SK-MEL-5 (cell line): Measurements from ENCODE around the gene DDC. TPM values are rescaled to one million over a fixed set of nuclear protein-coding genes. Genes with fewer than 3 reads are reported as not detected.

Source experiments
- DNase-seq: peaks from one replicate; pipeline ENCODE4 v3.0.0-alpha.2; 2016; ENCODE audit warnings: low read depth, low spot score
- in situ Hi-C: cut with HindIII; loops from 2 replicates; pipeline ENCODE4 v1.10.0; 2016; ENCODE audit warnings: low sequenced_read_pairs, high pct_unique_total_duplicates, low pct_unique_long_range_greater_than_20kb
- total RNA-seq: library from RNA; depleted of rRNA; stranded (reverse); fragments of >200 nt; shearing (Covaris generic); gene quantifications from 2 replicates; pipeline ENCODE4 v1.2.3, GENCODE V29; 2014

Gene DDC
- total RNA-seq, 1 experiment from 2014 or later: not detected

DNA sequence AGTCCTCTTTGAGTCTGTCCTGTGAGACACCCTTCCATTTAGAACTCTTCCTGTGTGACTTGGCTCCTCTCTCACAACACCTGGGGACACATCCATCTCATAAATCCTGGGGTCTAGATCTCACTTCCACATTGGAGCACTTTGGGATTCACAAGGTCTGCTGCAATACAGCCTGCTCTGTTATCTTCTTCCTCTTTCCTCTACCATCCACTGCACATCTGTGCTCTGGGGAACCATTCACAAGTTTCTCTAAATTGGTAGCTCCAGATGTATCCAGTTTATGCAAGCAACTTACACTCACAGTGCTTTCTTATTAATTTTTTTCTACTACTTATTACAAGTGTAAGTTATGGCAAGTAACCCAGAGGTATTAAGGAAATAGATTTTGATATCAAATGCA, 109.5 kb downstream of the DDC start:
- in situ Hi-C loops: no loop called here

DNA sequence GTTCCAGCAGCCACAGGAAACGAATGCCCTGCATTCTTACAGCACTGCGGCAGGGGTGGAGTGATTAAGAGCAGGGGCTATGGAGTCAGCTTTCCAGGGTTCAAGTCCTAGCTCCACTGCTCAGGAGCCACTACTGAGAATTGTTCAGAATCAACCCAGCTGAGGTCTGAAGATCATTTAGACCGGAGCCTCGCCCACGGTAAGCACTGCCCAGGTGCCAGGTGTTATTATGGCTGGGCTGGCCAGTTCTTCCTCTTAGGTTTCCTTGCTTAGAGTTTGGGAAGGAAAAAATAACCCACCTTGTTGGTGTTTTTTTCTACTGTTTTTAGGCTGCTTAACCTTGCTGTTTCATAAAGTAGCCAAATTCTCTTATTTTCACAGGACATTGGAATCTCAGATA, 110.2 kb downstream of the DDC start:
- in situ Hi-C loops: no loop called here
- no peak for DNase-seq

More for the DNA sequence above, 109.5 kb downstream of the DDC start:
- no peak for DNase-seq

DNA sequence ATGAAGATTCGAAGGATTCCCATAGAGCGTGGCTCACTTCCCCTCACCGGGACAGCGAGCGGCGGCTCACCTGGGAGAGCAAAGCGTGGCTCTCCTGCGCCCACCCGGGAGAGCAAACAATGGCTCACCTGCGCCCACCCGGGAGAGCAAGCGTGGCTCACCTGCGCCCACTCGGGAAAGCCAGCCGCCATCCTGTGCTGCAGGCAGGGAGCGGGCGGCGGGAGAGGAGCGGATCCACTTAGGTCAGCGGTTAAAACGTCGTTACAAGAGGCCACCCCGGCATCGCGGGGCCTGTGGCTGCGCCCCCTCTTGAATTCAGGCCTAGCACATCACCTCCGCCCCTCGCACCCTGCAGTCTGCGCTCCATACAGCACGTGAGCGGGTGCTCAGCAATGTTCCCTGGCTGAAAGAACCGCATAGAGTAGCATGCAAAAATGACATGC, 114.6 kb downstream of the DDC start:
- DNase-seq: no peak
- in situ Hi-C loops: no loop called here

DNA sequence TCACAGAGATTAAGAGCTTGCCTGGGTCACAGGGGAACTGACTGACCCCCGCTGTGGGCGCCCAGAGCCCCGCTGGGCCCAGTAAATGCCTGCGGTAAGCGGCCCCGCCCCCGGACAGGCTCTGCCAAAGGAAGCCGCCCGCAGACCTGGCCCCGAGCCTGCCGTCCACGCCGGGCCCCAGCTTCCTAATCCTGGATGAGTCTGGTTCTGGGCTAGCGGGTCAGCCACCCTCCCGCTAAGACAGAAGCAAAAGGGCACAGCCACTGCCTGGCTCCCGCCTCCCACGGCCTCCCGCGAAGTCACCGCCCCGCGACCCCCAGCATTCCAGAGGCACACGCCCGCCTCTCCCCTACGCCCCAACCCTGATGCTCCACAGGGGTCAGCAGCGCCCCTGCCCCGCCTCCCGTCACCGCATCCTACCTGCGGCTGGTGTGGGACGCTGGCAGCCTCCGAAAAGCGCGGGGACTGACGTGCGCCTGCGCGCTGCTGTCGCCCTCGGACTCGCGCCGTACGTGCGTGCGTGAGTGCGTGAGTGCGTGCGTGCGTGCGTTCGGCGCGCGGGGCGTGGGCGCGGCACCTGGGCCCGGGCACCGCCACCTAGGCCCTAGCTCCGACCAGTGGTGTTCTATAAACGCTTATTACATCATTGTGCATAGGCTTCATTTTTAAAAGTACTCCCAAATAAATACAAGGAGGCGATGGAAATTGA, 115.2 kb downstream of the DDC start, which contains the start of gene FIGNL1:
Gene FIGNL1, minus strand, starts transcription at position 470 of the 709 bp plus-strand sequence. CDS start 3,063 bp downstream, outside the sequence.
- in situ Hi-C loops: no loop called here
- DNase-seq: peak; percentile 83

DNA sequence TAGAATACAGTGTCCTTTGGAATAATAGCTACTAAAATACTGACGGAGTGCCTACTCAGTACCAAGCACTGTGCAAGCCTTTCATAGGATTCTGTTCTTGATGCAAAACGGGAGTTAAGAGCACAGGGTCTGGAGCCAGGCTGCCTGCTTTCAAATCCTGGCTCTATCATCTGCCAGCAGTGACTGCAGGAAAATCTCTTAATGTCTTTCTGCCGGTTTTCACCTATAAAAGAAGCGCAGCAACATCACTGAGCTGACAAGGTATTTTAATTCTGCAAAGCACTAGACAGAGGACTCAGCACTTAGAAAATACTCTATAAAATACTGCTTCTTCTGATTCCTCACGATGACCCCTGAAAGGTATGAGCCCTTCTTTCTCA, 115.7 kb downstream of the DDC start:
- in situ Hi-C loops: no loop called here
- DNase-seq: no peak

DNA sequence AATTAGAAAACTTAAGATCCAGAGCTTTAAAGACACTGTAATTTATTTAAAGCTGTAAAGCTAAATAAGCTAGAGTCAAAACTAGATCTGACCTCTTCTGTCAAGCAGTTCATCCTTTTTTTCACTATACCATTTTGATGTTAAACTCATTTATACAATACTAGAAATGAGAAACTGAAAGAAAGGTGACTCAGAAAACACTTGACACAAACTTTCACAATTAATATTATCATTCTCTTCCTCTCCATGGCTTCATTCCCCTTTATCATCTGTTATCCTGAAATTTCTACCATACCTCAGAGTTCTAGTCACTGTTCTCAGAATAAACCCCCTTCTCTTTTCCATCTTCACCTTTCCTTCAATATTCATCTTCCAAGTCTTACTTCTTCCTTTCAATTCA, 116.4 kb downstream of the DDC start:
- DNase-seq: no peak
- in situ Hi-C loops: no loop called here

DNA sequence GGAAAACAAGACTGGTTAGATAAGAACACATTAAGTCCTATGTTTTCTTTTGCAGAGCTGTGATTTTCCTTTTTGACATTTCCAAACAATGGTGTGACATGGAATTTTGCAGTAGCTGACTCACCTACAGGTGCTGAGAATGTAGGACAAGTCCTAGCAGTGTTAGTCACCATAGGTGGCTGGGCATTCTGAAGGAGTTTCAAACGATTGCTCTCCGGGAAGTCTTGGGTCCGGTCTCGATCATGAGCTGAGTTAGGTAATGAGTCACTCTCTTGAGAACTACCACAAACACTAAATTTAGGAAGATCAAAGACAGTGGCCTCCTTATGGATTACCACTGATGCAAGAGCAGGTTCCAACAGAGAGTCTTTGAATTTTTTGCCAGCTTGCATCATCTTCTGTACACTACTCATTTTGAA, 118.7 kb downstream of the DDC start:
- DNase-seq: peak; percentile 86
- in situ Hi-C loops: no loop called here

DNA sequence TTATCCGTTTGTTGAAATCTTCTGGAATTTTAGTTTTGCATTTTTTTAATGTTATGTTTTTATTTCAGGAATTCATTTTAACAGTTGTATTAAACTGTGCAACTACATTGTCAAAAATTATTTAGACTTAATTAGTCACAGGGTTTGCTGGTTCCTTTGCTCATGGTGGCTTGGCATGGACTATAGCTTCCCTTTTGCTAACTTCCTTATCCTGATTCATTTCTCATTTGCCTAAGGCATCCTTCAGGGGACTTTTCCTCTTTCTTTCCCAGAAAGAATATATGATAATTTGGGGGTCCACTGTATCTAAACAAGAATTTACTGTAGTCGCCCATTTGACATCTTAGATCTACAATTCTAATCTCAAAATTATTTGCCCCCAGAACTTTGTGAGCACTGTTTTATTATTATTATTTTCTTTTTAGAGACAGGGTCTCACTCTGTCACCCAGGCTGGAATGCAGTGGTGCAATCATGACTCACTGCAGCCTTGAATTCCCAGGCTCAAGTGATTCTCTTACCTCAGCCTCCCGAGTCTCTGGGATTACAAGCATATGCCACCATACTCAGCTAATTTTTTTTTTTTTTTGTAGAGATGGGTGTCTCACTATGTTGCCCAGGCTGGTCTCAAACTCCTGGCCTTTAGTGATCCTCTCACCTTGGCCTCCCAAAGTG, 128.9 kb downstream of the DDC start:
- in situ Hi-C loops: no loop called here
- no peak for DNase-seq

DNA sequence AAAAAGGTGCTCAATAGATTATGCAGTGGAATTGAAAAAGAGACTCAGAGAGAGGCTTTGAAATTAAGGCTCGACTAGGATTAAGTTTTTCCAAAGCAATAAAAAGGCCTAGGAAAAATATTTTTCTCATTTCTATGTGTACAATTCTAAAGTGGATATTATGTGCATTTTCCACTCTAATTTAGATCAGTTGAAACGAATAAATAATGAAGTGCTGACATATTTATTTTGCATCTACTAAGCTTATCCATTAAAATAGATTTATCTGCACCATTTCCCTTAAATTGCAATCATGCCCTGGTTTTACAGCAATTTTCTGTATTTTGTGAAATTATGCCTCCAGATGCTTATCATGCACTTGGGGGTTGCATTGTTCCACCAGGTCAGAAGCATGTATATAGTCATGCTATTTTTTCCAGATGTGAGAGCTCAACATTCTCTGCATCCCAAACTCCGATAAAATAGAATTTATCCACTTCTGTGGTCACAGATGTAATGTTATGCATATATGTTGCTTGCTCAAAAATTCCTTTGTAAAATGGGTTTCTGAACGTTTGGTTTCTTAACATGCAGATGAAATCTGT, 133.4 kb downstream of the DDC start:
- in situ Hi-C loops: no loop called here
- DNase-seq: no peak

DNA sequence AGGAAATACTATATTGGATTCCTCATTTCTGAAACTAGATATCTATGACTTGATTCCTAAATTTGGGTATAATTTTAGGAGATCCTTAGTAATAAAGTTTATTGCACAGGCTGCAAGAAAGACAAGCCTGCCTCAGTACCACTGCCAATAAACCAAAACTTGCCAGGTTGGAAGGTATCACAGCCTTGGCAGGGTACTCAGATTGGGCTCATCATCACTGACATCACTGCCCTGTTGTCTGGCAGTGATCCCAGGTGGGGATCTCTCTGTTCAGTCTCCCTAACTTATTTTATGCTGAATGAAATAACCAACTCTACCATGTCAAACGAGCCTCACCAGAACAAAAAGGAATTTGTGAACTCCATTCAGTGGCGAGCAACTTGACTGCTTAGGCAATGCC, 133.9 kb downstream of the DDC start:
- in situ Hi-C loops: no loop called here
- DNase-seq: no peak

DNA sequence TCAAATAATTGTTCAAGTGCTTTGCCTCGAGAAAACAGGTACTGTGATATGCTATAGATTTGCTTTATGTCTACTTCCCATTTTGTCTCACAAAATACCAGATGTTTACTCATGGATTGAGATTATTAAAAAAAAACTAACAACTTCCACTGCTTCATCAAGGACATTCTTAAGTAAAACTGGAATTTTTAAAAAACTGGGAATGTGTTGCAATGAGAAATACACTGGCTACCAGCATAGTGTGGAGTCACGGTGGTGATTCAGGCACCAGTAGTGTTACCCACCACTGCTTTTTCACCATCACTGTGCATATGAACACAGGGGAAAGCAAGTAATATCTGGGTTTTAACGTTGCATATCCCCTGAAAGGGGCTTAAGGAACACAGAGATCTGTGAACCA, 136.3 kb downstream of the DDC start:
- in situ Hi-C loops: no loop called here
- no peak for DNase-seq

DNA sequence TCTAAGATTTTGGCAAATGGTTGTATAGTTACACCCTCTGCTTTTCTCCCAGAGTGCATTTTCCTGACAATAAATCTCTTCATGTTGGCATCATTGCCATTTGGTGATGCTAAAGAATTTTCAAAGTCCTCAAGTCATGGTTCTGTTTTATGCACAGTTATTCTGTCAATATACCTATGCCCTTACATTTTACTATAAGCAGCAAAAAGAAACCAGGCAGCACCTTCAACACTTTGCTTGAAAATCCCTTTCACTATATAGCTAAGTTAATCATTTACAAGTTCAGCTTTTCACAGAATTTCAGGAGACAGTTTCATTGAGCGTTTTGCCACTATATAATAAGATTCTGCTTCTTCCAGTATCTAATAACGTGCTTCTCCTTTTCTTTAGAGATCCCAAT, 137.7 kb downstream of the DDC start:
- in situ Hi-C loops: no loop called here

DNA sequence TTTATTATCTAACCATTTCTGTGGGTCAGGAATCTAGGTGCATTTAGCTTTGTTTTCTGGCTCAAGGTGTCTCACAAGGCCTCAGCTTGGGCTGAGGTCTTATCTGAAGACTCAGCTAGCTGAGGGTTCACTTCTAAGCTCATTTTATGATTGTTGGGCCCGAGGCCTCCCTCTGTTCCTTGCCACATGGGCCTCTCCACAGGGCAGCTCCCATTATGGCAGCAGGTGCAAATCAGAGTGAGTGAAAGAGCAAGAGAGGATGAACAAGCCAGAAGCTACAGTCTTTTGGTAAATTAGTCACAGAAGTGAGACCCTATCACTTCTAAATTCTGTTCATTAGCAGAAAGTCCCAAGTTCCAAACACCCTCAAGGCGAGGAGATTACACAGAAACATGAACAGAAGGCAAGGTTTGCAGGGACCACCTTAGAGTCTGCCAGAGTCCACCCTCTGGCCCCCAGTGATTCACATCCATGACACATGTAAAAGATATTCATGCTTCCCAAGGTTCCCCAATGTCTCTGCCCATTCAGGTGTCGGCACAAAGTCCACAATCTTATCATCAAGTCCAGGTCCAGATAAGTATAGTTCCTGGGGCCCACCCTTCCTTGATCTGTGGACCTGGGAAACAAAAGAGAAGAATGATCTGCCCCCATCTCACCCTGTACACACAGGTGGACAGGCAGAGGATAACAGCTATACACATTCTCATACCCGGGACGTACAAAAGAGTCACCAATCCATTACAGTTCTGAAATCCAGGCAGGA, 138.7 kb downstream of the DDC start:
- in situ Hi-C loops: no loop called here
- DNase-seq: no peak

More for the DNA sequence above, 137.7 kb downstream of the DDC start:
- no peak for DNase-seq

DNA sequence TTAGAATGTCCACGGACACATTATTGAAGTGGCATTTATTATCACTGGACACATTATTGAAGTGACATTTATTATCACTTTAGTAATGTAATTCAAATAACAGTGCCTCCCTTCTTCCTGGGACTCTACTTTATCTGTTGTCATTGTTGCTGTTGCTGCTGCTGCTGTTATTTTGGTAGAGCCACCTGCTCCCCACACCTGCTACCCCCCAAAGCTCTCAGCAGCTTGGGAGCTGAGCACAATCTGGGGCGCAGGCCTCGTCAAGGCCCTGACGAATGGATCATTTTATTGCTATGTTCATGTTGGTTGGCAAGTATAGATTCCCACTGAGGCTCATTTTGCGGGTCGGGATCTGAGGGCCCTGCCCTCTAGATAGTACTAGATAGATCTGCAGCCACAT, 139.9 kb downstream of the DDC start:
- in situ Hi-C loops: no loop called here
- DNase-seq: no peak

DNA sequence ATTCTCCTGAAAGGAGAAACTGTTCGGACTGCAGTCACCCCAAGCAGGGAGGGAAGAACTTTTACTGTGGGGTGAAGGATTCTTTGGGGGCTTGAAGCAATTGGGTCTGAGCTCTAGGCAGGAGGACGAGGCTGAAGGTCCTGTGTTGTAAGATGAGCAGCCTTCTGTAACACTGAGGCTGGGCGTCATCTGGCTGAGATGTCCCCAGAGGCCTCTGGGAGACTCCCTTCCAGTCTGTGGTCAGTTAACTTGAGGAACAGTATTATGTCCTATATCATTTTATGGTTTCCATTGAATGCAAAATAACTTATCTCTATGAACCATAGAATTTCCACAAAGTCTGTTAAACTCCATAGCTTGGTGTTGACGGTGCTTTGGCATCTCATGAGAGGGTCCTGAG, 141.3 kb downstream of the DDC start:
- in situ Hi-C loops: no loop called here
- no peak for DNase-seq

DNA sequence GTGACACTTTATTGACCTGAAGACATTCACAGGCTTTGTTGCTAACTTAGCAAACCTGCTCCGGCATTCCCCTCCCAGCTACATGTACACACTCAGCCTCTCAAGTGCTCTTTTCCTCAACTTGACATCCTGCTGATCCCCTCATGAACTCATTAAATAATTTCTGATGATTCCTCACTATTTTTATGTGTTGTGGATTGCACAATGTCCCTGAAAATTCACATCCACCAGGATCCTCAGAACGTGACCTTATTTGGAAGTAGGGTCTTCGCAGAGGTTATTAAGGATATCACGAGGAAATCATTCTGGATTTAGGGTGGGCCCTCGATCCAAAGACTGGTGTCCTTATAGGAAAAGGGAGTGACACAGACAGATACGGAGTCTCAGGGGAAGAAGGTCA, 142.3 kb downstream of the DDC start:
- in situ Hi-C loops: no loop called here

DNA sequence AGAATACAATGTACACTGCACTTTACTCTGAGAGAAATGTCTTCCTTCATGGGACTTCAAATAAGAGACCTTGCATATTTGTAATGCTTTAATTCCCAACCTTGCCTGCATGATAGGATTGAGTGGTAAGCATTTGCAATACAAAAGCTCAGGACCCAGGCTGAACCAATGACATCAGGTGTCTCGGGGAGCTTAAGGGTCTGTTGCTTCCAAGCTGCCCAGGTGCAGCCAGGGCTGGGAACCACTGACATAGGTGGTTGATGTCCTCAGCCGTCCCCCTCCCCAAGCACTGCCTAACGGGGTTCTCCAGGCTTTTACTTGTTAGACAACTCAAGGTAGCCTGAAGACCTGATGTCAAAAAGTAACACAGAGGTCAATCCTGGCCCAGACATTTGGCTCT, 144.2 kb downstream of the DDC start:
- DNase-seq: no peak
- in situ Hi-C loops: no loop called here

More for the DNA sequence above, 142.3 kb downstream of the DDC start:
- DNase-seq: no peak
